Heart left ventricle (tissue), 16 donors: Measurements from ENCODE around the gene SMIM32. TPM values are rescaled to one million over a fixed set of nuclear protein-coding genes. Genes with fewer than 3 reads are reported as not detected.

Experiments used
- ATAC-seq, 4 donors: fragments of 200-7000 bp; cut with Tn5 transposase; one replicate each; pipeline ENCODE4 v1.9.1; 2020 to 2022; ENCODE audit warnings: moderate library complexity in 4 of 4, mild to moderate bottlenecking in 3 of 4, moderate number of reproducible peaks in 1 of 4
- DNase-seq, 5 donors: peaks; one replicate each; pipeline ENCODE4 v3.0.0-alpha.2; 2020
- H3K27ac ChIP-seq, 12 donors: fragments of 200-600 bp; sonication (generic) in 4 of 12; one replicate each; pipeline versions ENCODE4 v1.5.0 to v1.8.0; 2016 to 2022; ENCODE audit warnings: mild to moderate bottlenecking in 2 of 12
- H3K27me3 ChIP-seq, 9 donors: fragments of 200-600 bp; sonication (generic) in 2 of 9; one replicate each; pipeline versions ENCODE4 v1.5.1 to v1.8.0; 2016 to 2022; ENCODE audit warnings: mild to moderate bottlenecking in 3 of 9
- H3K36me3 ChIP-seq, 9 donors: fragments of 200-600 bp; sonication (generic) in 2 of 9; one replicate each; pipeline versions ENCODE4 v1.5.0 to v1.8.0; 2018 to 2022; ENCODE audit warnings: mild to moderate bottlenecking in 2 of 9
- H3K4me1 ChIP-seq, 12 donors: fragments of 200-600 bp; sonication (generic) in 4 of 12; one replicate each; pipeline versions ENCODE4 v1.5.0 to v1.8.0; 2016 to 2022; ENCODE audit warnings: mild to moderate bottlenecking in 3 of 12
- H3K4me3 ChIP-seq, 12 donors: fragments of 200-600 bp; sonication (generic) in 4 of 12; one replicate each; pipeline versions ENCODE4 v1.5.0 to v1.8.0; 2017 to 2022; ENCODE audit warnings: mild to moderate bottlenecking in 9 of 12, moderate library complexity in 4 of 12
- H3K9me3 ChIP-seq, 12 donors: fragments of 200-600 bp; sonication (generic) in 4 of 12; one replicate each; pipeline versions ENCODE4 v1.5.0 to v1.8.0; 2016 to 2022; ENCODE audit warnings: mild to moderate bottlenecking in 1 of 12
- POLR2A ChIP-seq, 2 donors: fragments of 450-650 bp; IDR thresholded peaks; one replicate each; pipeline ENCODE4 v1.6.1; 2017; ENCODE audit warnings: antibody characterized with exemption in 2 of 2, mild to moderate bottlenecking in 2 of 2, moderate library complexity in 2 of 2
- WGBS, 4 donors: extraction: QIAGEN DNeasy Blood & Tissue Kit in 2 of 4; methylation state at CpG; one replicate each; pipeline versions ENCODE4 v1.1.5 to v1.1.7; 2013 to 2018; 5-methylcytosine and 5-hydroxymethylcytosine counted together
- intact Hi-C, 10 donors: fragments of 100-400 bp; cut with DNase I; formaldehyde crosslinking; loops; one replicate each; pipeline versions ENCODE4 v1.11.1 to v1.14.2; 2022
- polyA plus RNA-seq, 2 donors: library from polyadenylated mRNA; stranded (reverse); fragments of 200-250 nt; gene quantifications; one replicate each; pipeline ENCODE4 v1.2.3, GENCODE V29; 2013
- total RNA-seq, 9 donors: library from RNA; depleted of rRNA in 2 of 9; stranded (reverse); fragments of >200 nt in 2 of 9; fragmentation: NEBNext Ultra II Directional in 3 of 9; extraction: Animal tissue kit (Norgen Biotek cat#: 25700) in 3 of 9; gene quantifications; one replicate each; pipeline versions ENCODE4 v1.1.0 to v1.2.4, GENCODE V29; 2016 to 2023
- TF ChIP-seq, protein P1 (sequence below), 12 donors: fragments of 200-600 bp; sonication (generic) in 4 of 12; IDR thresholded peaks; one replicate each; pipeline versions ENCODE4 v1.5.0 to v1.8.0; 2018 to 2022; ENCODE audit warnings: antibody characterized with exemption in 12 of 12, mild to moderate bottlenecking in 5 of 12
- donor health status: ischemic (EF 13 %, LVEDD 7.1; RV severe dilation, severe dysfunction).
- donor health status: healthy with polysubstance abuse.
- donor health status: DM: no; HTN: yes; CAD: no.
- donor health status: DM: no; HTN: no; CAD: no.
- donor health status: ischemic (EF 25% LVEDD 6.9; RV normal size, moderate dysfunction).
- donor health status: ischemic (EF 25% LVEDD 5.7; RV mildly dilated, moderate dysfunction).
- donor health status: healthy.
- donor health status: DM: yes; HTN: yes; CAD: no.
- donor health status: ischemic (EF 35%, LVEDD 5.7; RV mildly dilated, moderate dysfunction).
- donor health status: nonischemic (EF 11% LVEDD 7.7; RV severe dilation, severe dysfunction).
- donor health status: DM: yes; HTN: yes; CAD: no.
- donor health status: PGD.
- donor health status: ischemic (EF 29% LVEDD 5.4; RV normal size, mild dysfunction).
- donor health status: nonischemic (EF 23%, LVEDD 6.1; RV moderate dilation, normal function).

SMIM32 gene
- total and polyA plus RNA-seq, 11 donors: not detected

DNA sequence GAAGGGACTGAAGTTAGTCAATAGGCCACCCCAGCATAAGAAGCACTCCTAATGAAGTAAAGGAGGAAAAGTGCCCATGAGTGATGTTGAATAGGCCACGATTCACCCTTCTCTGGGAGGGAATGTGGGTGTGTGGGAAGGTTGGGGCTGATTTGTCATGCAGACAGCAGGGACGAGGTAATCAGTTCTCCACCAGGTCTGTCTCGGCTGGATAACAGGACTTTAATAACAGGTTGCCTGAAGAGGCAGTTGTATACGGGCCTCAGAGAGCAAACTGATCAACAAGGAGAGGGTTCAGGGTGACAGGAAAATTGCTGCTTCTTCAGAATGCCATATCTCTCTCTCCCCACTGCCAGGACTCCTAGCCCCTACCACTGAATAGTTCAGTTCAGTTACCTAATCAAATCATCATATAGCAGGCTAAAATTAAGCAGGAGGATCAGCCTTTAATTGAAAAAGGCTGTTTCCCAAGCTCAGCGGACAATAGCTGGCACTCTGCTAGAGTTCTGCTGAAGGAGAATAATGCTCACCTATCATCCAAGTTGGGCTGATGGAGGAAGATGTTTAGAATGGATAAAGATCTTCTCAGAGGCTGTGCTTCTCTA is 43.6 kb upstream of the SMIM32 start:
- TF ChIP-seq, protein P1, sequence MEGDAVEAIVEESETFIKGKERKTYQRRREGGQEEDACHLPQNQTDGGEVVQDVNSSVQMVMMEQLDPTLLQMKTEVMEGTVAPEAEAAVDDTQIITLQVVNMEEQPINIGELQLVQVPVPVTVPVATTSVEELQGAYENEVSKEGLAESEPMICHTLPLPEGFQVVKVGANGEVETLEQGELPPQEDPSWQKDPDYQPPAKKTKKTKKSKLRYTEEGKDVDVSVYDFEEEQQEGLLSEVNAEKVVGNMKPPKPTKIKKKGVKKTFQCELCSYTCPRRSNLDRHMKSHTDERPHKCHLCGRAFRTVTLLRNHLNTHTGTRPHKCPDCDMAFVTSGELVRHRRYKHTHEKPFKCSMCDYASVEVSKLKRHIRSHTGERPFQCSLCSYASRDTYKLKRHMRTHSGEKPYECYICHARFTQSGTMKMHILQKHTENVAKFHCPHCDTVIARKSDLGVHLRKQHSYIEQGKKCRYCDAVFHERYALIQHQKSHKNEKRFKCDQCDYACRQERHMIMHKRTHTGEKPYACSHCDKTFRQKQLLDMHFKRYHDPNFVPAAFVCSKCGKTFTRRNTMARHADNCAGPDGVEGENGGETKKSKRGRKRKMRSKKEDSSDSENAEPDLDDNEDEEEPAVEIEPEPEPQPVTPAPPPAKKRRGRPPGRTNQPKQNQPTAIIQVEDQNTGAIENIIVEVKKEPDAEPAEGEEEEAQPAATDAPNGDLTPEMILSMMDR (IDR thresholded peaks at IDR 0.05): no peak
- WGBS, 4 donors: 37 to 53% (median 44%) methylated on average over 5 of the region's 5 CpGs
- DNase-seq (no peak), ATAC-seq (no peak)
- Histone ChIP-seq H3K4me3 (no peak overlapping the region), H3K9me3 (no peaks in the 10 kb centered on the region), H3K27me3 (peaks cover 0 to 10% (median 0%) of the 10 kb centered on the region in 9 donors), H3K4me1 (no peaks in the 10 kb centered on the region), H3K36me3 (no peaks in the 10 kb centered on the region), H3K27ac (no peak overlapping the region)
- intact Hi-C loops: no loop called here

DNA sequence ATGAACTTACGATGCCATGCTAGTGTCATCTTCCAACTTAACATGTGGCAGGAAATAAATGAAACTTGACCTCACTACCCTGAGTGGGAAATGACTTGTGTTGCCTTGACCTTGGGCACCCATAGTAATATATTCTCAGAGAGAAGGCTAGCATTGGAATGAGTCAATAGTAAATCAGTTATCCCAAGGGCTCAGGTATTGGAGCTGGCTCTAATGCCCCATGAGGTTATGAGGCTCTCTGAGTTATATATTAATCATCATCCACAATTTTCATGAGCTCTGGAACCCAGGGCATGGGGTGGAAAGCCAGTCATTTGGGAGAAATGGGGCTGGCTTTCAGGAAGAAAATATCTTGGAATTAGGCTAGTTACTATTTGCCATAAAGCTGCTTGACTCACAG is 42.4 kb upstream of the SMIM32 start:
- Histone ChIP-seq H3K4me3 (no peak overlapping the region), H3K9me3 (no peaks in the 10 kb centered on the region), H3K27ac (no peak overlapping the region), H3K36me3 (no peaks in the 10 kb centered on the region), H3K27me3 (peaks cover 0 to 16% (median 0%) of the 10 kb centered on the region in 9 donors), H3K4me1 (no peaks in the 10 kb centered on the region)
- intact Hi-C loops: no loop called here
- no peak for TF ChIP-seq POLR2A (IDR thresholded peaks at IDR 0.05)
- TF ChIP-seq, protein P1 (IDR thresholded peaks at IDR 0.05): no peak
- WGBS, 4 donors: 53 to 64% (median 62%) methylated on average over 1 of the region's 1 CpG; no CpG with 5 or more reads in 1 of the 4 donors
- no peak for ATAC-seq
- no peak for DNase-seq

GRCh38 chr5:136232316-136232715 is 39.4 kb upstream of the SMIM32 start:
- ATAC-seq (no peak), DNase-seq (no peak)
- no peak for TF ChIP-seq POLR2A (IDR thresholded peaks at IDR 0.05)
- Histone ChIP-seq H3K9me3 (no peaks in the 10 kb centered on the region), H3K27ac (no peak overlapping the region), H3K4me3 (no peak overlapping the region), H3K36me3 (no peaks in the 10 kb centered on the region), H3K27me3 (peaks cover 0 to 30% (median 3%) of the 10 kb centered on the region in 9 donors), H3K4me1 (no peaks in the 10 kb centered on the region)
- 84 to 88% (median 85%) methylated on average over 6 of the region's 6 CpGs for WGBS, 4 donors
- intact Hi-C loops: no loop called here

DNA sequence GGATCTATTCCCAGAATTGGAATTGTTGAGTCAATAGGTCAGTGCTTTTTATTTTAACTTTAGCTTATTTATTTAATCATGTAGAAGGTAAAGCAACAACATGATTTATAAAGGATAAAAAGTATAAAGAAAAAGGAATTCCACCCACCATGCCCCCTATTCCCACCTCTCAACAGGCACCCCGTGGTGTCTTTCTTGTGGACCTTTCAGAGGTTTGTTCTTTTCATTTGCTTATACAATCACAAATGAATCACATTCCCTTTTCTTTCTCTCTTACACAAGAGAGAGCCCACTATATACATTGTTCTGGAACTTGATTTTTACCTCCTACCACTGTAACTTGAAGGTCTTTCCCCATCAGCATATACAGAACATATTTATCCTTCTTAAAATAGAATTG is 37.2 kb upstream of the SMIM32 start:
- Histone ChIP-seq H3K4me3 (no peak overlapping the region), H3K9me3 (no peaks in the 10 kb centered on the region), H3K27ac (no peak overlapping the region), H3K36me3 (no peaks in the 10 kb centered on the region), H3K4me1 (no peaks in the 10 kb centered on the region), H3K27me3 (peaks cover 0 to 45% (median 5%) of the 10 kb centered on the region in 9 donors)
- no peak for DNase-seq
- intact Hi-C loops: no loop called here
- no peak for TF ChIP-seq POLR2A (IDR thresholded peaks at IDR 0.05)
- TF ChIP-seq, protein P1 (IDR thresholded peaks at IDR 0.05): no peak
- no peak for ATAC-seq
- 21 to 34% (median 33%) methylated on average over 1 of the region's 1 CpG for WGBS, 4 donors
